Nephron progenitor cell (in vitro differentiated cells): ENCODE measurements around the gene SIRPG.

Experiments used
- DNase-seq: peaks from one replicate; pipeline ENCODE4 v3.0.0; 2021
- H3K27ac Mint-ChIP-seq: 2 replicates; pipeline ENCODE4 v1.8.0; 2021; ENCODE audit warnings: mild to moderate bottlenecking, moderate library complexity, mixed read lengths
- H3K27me3 Mint-ChIP-seq: 2 replicates; pipeline ENCODE4 v1.8.0; 2021; ENCODE audit warnings: mild to moderate bottlenecking, low read depth, mixed read lengths; ENCODE audit not compliant: poor library complexity
- H3K36me3 Mint-ChIP-seq: 2 replicates; pipeline ENCODE4 v1.8.0; 2021; ENCODE audit warnings: low read depth, mixed read lengths
- H3K4me1 Mint-ChIP-seq: 2 replicates; pipeline ENCODE4 v1.8.0; 2021; ENCODE audit warnings: mixed read lengths
- H3K4me3 Mint-ChIP-seq: 2 replicates; pipeline ENCODE4 v1.8.0; 2021; ENCODE audit warnings: mild to moderate bottlenecking, moderate library complexity, mixed read lengths
- H3K9me3 Mint-ChIP-seq: 2 replicates; pipeline ENCODE4 v1.8.0; 2021; ENCODE audit warnings: mild to moderate bottlenecking, moderate library complexity, mixed read lengths
- CTCF ChIP-seq: fragments of 200-600 bp; sonication (generic); IDR thresholded peaks from 2 replicates; pipeline ENCODE4 v1.5.0; 2021; ENCODE audit warnings: antibody characterized with exemption

The SIRPG gene

GRCh38 chr20:1637226-1637625, 20.4 kb downstream of the SIRPG start:
- no peaks in the 10 kb centered on the region for H3K36me3 Mint-ChIP-seq
- no peak for TF ChIP-seq CTCF
- peaks cover 12% of the 10 kb centered on the region for H3K4me1 Mint-ChIP-seq
- H3K27me3 Mint-ChIP-seq, result peaks cover 8% of the 10 kb centered on the region
- H3K9me3 Mint-ChIP-seq, result peaks cover 9% of the 10 kb centered on the region
- H3K27ac Mint-ChIP-seq, result no peak overlapping the region
- DNase-seq, result no peak
- H3K4me3 Mint-ChIP-seq, result no peak overlapping the region

GRCh38 chr20:1636621-1637020, 21.0 kb downstream of the SIRPG start:
- DNase-seq, result no peak
- H3K4me3 Mint-ChIP-seq, result no peak overlapping the region
- no peaks in the 10 kb centered on the region for H3K36me3 Mint-ChIP-seq

DNA sequence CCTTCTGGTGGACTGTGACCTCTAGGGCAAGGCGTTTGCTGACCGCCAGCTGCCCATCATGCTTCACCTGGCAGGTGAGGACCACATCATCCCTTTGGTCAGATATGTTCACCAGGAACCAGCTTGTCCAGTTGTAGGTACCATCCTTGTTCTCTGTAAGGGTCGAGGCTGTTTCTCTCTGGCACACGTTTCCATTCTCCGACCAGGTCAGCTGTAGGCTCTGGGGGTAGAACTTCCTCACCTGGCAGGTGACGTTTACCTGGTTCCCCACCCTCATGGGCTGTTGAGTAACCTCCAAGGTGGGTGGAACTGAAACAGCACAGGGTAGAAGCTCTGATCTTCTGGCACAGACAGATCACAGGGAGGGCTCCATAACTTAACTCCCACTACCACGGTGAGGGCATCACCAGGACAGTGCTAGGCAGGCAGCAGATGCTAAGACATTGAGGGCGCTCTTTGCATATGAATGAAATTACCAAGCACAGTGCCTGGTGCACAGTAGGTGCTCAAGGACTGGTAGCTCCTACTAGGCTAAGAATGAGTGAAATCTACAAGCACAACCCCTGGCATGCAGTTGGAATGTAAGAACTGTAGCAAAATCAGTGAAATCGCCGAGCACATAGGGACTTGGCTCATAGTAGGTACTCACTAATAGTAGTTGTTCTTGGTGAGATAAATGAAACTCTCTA, 22.1 kb downstream of the SIRPG start:
- no peak for DNase-seq
- TF ChIP-seq CTCF, result no peak
- Mint-ChIP-seq H3K27ac (no peak overlapping the region), H3K4me1 (peaks cover 13% of the 10 kb centered on the region), H3K27me3 (peaks cover 13% of the 10 kb centered on the region), H3K4me3 (no peak overlapping the region), H3K36me3 (no peaks in the 10 kb centered on the region), H3K9me3 (peaks cover 9% of the 10 kb centered on the region)

More at GRCh38 chr20:1636621-1637020, 21.0 kb downstream of the SIRPG start:
- Mint-ChIP-seq H3K27me3 (peaks cover 8% of the 10 kb centered on the region), H3K27ac (no peak overlapping the region), H3K9me3 (peaks cover 9% of the 10 kb centered on the region), H3K4me1 (peaks cover 13% of the 10 kb centered on the region)
- TF ChIP-seq CTCF, result no peak

GRCh38 chr20:1633535-1633934, 24.0 kb downstream of the SIRPG start:
- Mint-ChIP-seq H3K36me3 (no peaks in the 10 kb centered on the region), H3K27ac (no peak overlapping the region), H3K4me1 (peaks cover 13% of the 10 kb centered on the region), H3K9me3 (peaks cover 4% of the 10 kb centered on the region), H3K4me3 (no peak overlapping the region), H3K27me3 (peaks cover 20% of the 10 kb centered on the region)
- no peak for TF ChIP-seq CTCF
- DNase-seq, result no peak

DNA sequence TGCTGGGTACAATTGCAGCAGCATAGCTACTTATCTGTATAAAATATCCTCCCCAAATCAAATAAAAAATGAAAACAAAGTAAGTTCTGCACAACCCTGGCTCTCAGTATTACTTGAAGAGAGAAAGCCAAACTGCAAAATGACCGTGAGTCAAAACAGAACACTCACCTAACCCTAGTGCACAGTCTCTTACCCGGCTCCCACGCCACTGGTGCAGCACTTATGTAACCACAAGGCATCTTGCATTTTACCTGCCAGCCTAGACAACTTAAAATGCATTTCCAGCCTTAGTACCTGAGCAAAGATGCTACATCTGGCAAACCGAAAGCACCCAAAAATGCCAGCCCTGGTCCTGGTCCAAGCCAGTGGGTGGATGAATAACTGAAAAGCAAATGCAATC, 25.4 kb downstream of the SIRPG start:
- DNase-seq, result no peak
- Mint-ChIP-seq H3K9me3 (peaks cover 4% of the 10 kb centered on the region), H3K4me1 (peaks cover 13% of the 10 kb centered on the region), H3K36me3 (no peaks in the 10 kb centered on the region), H3K27ac (no peak overlapping the region), H3K27me3 (peaks cover 26% of the 10 kb centered on the region), H3K4me3 (no peak overlapping the region)
- TF ChIP-seq CTCF, result no peak
